H9 (cell line): Measurements from ENCODE around the gene TMEM14C. TPM values are rescaled to one million over a fixed set of nuclear protein-coding genes. Genes with fewer than 3 reads are reported as not detected.
A peak's percentile ranks its signal among the peaks of the same experiment; 100 is the strongest.

ENCODE experiments used
- DNase-seq: peaks from one replicate; pipeline ENCODE4 v3.0.0-alpha.2; 2017
- H2AFZ ChIP-seq: one replicate; pipeline ENCODE4 v1.6.1; 2013; ENCODE audit warnings: mild to moderate bottlenecking, low read length, control low read depth, moderate library complexity
- H2AK5ac ChIP-seq: 2 replicates; pipeline ENCODE4 v1.6.1; 2013; ENCODE audit warnings: low read length, control low read depth, mixed read lengths; ENCODE audit not compliant: insufficient read length
- H2BK120ac ChIP-seq: one replicate; pipeline ENCODE4 v1.6.1; 2013; ENCODE audit warnings: low read depth, mild to moderate bottlenecking, low read length, control low read depth, inconsistent platforms; ENCODE audit not compliant: poor library complexity, severe bottlenecking
- H2BK12ac ChIP-seq: 2 replicates; pipeline ENCODE4 v1.6.1; 2013; ENCODE audit warnings: low read length, control low read depth, mixed read lengths, low read depth; ENCODE audit not compliant: insufficient read length
- H2BK15ac ChIP-seq: 2 replicates; pipeline ENCODE4 v1.6.1; 2013; ENCODE audit warnings: low read depth, low read length, control low read depth
- H2BK20ac ChIP-seq: one replicate; pipeline ENCODE4 v1.6.1; 2013; ENCODE audit warnings: low read depth, mild to moderate bottlenecking, low read length, control low read depth, inconsistent platforms; ENCODE audit not compliant: poor library complexity, severe bottlenecking
- H2BK5ac ChIP-seq: 2 replicates; pipeline ENCODE4 v1.6.1; 2013; ENCODE audit warnings: low read length, control low read depth, mixed read lengths; ENCODE audit not compliant: insufficient read length
- H3K14ac ChIP-seq: 2 replicates; pipeline ENCODE4 v1.6.1; 2013; ENCODE audit warnings: low read length, control low read depth; ENCODE audit not compliant: insufficient read depth
- H3K18ac ChIP-seq: 2 replicates; pipeline ENCODE4 v1.6.1; 2013; ENCODE audit warnings: low read depth, mild to moderate bottlenecking, mixed read lengths, low read length, control low read depth; ENCODE audit not compliant: insufficient read length
- H3K23ac ChIP-seq: 2 replicates; pipeline ENCODE4 v1.6.1; 2013; ENCODE audit warnings: low read length, control low read depth, mixed read lengths, low read depth; ENCODE audit not compliant: insufficient read length
- H3K23me2 ChIP-seq: 2 replicates; pipeline ENCODE4 v1.6.1; 2013; ENCODE audit warnings: low read depth, mild to moderate bottlenecking, mixed read lengths, low read length, control low read depth; ENCODE audit not compliant: insufficient read length, poor library complexity, severe bottlenecking
- H3K27ac ChIP-seq: 2 replicates; pipeline ENCODE4 v1.5.1; 2013; ENCODE audit warnings: low read length, control low read depth, mixed read lengths, low read depth; ENCODE audit not compliant: insufficient read length
- H3K27me3 ChIP-seq: 2 replicates; pipeline ENCODE4 v1.6.1; 2013; ENCODE audit warnings: low read length, control low read depth, inconsistent platforms; ENCODE audit not compliant: insufficient read depth
- H3K4ac ChIP-seq: 2 replicates; pipeline ENCODE4 v1.6.1; 2013; ENCODE audit warnings: low read depth, mild to moderate bottlenecking, control low read depth, inconsistent platforms, low read length, moderate library complexity
- H3K4me1 ChIP-seq: 2 replicates; pipeline ENCODE4 v1.6.1; 2013; ENCODE audit warnings: low read length, control low read depth, inconsistent platforms; ENCODE audit not compliant: insufficient read depth
- H3K4me2 ChIP-seq: 2 replicates; pipeline ENCODE4 v1.6.1; 2013; ENCODE audit warnings: low read length, control low read depth, mixed read lengths; ENCODE audit not compliant: insufficient read length, insufficient read depth
- H3K56ac ChIP-seq: 2 replicates; pipeline ENCODE4 v1.6.1; 2013; ENCODE audit warnings: low read depth, mild to moderate bottlenecking, mixed read lengths, low read length, control low read depth; ENCODE audit not compliant: insufficient read length
- H3K79me1 ChIP-seq: 2 replicates; pipeline ENCODE4 v1.6.1; 2013; ENCODE audit warnings: low read depth, mild to moderate bottlenecking, moderate library complexity, low read length, control low read depth, inconsistent platforms; ENCODE audit not compliant: insufficient read depth, poor library complexity, severe bottlenecking
- H3K79me2 ChIP-seq: 2 replicates; pipeline ENCODE4 v1.6.1; 2013; ENCODE audit warnings: low read length, control low read depth, inconsistent platforms; ENCODE audit not compliant: insufficient read depth
- H3K9ac ChIP-seq: 2 replicates; pipeline ENCODE4 v1.6.1; 2013; ENCODE audit warnings: low read length, control low read depth, mixed read lengths; ENCODE audit not compliant: insufficient read length; ENCODE audit errors: extremely low read depth
- H3K9me3 ChIP-seq: one replicate; pipeline ENCODE4 v1.6.1; 2013; ENCODE audit warnings: low read depth, low read length, inconsistent platforms; ENCODE audit not compliant: control insufficient read depth
- H3T11ph ChIP-seq: one replicate; pipeline ENCODE4 v1.6.1; 2013; ENCODE audit warnings: mild to moderate bottlenecking, low read length, control low read depth, inconsistent platforms
- H4K20me1 ChIP-seq: one replicate; pipeline ENCODE4 v1.6.1; 2013; ENCODE audit not compliant: control insufficient read depth, insufficient read length, insufficient read depth
- H4K5ac ChIP-seq: 2 replicates; pipeline ENCODE4 v1.6.1; 2013; ENCODE audit warnings: low read depth, mild to moderate bottlenecking, mixed read lengths, low read length, control low read depth; ENCODE audit not compliant: insufficient read length
- H4K8ac ChIP-seq: replicated peaks from 2 replicates; pipeline ENCODE4 v1.6.1; 2013; ENCODE audit warnings: low read length, control low read depth, mixed read lengths, low read depth; ENCODE audit not compliant: insufficient read length
- H4K91ac ChIP-seq: 2 replicates; pipeline ENCODE4 v1.6.1; 2013; ENCODE audit warnings: low read depth, mild to moderate bottlenecking, moderate library complexity, mixed read lengths, low read length, control low read depth; ENCODE audit not compliant: insufficient read length
- H3K27ac Mint-ChIP-seq, 3 experiments: 2 replicates in 2 of 3; 3 replicates in 1 of 3; pipeline ENCODE4 v1.8.0; 2020 to 2021; ENCODE audit warnings: mixed read lengths in 3 of 3, mild to moderate bottlenecking in 1 of 3, moderate library complexity in 1 of 3
- H3K27me3 Mint-ChIP-seq: 2 replicates; pipeline ENCODE4 v1.8.0; 2021; ENCODE audit warnings: low read depth, mild to moderate bottlenecking, moderate library complexity, mixed read lengths
- H3K36me3 Mint-ChIP-seq, 3 experiments: 2 replicates in 2 of 3; 3 replicates in 1 of 3; pipeline ENCODE4 v1.8.0; 2020 to 2021; ENCODE audit warnings: low read depth in 3 of 3, mixed read lengths in 3 of 3; ENCODE audit not compliant: insufficient read depth in 1 of 3
- H3K4me1 Mint-ChIP-seq, 2 experiments: 2 replicates each; pipeline ENCODE4 v1.8.0; 2020; ENCODE audit warnings: mixed read lengths in 2 of 2
- H3K4me3 Mint-ChIP-seq, 2 experiments: 2 replicates in 1 of 2; 3 replicates in 1 of 2; pipeline ENCODE4 v1.8.0; 2020 to 2021; ENCODE audit warnings: mild to moderate bottlenecking in 2 of 2, mixed read lengths in 2 of 2, moderate library complexity in 1 of 2
- H3K9me3 Mint-ChIP-seq, 2 experiments: 2 replicates in 1 of 2; 3 replicates in 1 of 2; pipeline ENCODE4 v1.8.0; 2020; ENCODE audit warnings: mild to moderate bottlenecking in 2 of 2, mixed read lengths in 2 of 2, moderate library complexity in 1 of 2
- WGBS: extraction: QIAGEN DNeasy Blood & Tissue Kit; methylation state at CpG from one replicate; pipeline ENCODE4 v1.1.7; 2013; ENCODE audit warnings: missing lambda C conversion rate, low lambda C conversion rate, mixed read lengths; ENCODE audit not compliant: insufficient read length; ENCODE audit errors: extremely low coverage; 5-methylcytosine and 5-hydroxymethylcytosine counted together
- total RNA-seq: library from RNA; stranded (reverse); gene quantifications from 2 replicates; pipeline ENCODE4 v1.2.1, GENCODE V29; 2021
- TF ChIP-seq, protein P1 (sequence below): fragments of 200-600 bp; sonication (generic); conservative IDR thresholded peaks from 3 replicates; pipeline ENCODE4 v1.8.0; 2021; ENCODE audit warnings: antibody characterized with exemption, mild to moderate bottlenecking

Gene TMEM14C
- total RNA-seq, 1 experiment from 2014 or later = 94.4 TPM

DNA sequence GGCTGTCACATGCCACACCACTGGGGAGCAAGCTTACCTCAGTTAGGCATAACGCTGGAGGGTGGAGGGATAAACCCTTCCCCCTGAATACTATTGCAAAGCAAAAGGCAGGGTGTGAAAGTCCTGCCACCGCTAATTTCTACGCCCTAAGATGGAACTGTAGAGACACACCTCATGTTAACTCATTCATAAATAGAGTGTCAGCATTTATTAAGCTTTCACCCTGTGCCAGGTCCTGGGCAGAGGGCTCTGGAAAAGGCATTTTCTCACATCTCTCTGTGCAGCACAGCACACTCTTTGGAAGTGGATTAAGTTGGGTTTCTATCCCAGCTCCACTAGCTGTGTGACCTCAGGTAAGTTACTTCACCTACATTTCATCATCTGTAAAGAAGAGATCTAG, 46.5 kb downstream of the TMEM14C start:
- Histone ChIP-seq H4K20me1 (no peaks in the 10 kb centered on the region), H3K14ac (no peak overlapping the region), H3K4me1 (no peaks in the 10 kb centered on the region), H3K9ac (no peak overlapping the region), H2AK5ac (no peak overlapping the region), H2BK120ac (no peak overlapping the region), H4K91ac (no peak overlapping the region), H3K4me2 (no peak overlapping the region), H3K4ac (no peak overlapping the region), H3T11ph (no peak overlapping the region), H3K18ac (no peak overlapping the region), H2BK15ac (no peak overlapping the region), H3K79me2 (no peaks in the 10 kb centered on the region), H2BK5ac (no peak overlapping the region), H3K23ac (no peak overlapping the region), H2BK20ac (no peak overlapping the region), H2BK12ac (no peak overlapping the region), H3K79me1 (no peaks in the 10 kb centered on the region), H3K23me2 (no peaks in the 10 kb centered on the region), H3K27me3 (no peaks in the 10 kb centered on the region), H2AFZ (no peak overlapping the region), H3K9me3 (no peaks in the 10 kb centered on the region), H3K27ac (no peak overlapping the region), H4K5ac (no peak overlapping the region), H4K8ac (no peak overlapping the region), H3K56ac (no peak overlapping the region)
- no peak overlapping the region for H3K4me3 Mint-ChIP-seq
- no peaks in the 10 kb centered on the region for H3K4me1 Mint-ChIP-seq
- DNase-seq = no peak
- H3K27ac Mint-ChIP-seq = 0 out of 7 replicates have a peak overlapping the region, but pooled peaks of 1 of the 3 experiments have one; percentile 80
- H3K9me3 Mint-ChIP-seq = no peaks in the 10 kb centered on the region
- TF ChIP-seq, protein P1, sequence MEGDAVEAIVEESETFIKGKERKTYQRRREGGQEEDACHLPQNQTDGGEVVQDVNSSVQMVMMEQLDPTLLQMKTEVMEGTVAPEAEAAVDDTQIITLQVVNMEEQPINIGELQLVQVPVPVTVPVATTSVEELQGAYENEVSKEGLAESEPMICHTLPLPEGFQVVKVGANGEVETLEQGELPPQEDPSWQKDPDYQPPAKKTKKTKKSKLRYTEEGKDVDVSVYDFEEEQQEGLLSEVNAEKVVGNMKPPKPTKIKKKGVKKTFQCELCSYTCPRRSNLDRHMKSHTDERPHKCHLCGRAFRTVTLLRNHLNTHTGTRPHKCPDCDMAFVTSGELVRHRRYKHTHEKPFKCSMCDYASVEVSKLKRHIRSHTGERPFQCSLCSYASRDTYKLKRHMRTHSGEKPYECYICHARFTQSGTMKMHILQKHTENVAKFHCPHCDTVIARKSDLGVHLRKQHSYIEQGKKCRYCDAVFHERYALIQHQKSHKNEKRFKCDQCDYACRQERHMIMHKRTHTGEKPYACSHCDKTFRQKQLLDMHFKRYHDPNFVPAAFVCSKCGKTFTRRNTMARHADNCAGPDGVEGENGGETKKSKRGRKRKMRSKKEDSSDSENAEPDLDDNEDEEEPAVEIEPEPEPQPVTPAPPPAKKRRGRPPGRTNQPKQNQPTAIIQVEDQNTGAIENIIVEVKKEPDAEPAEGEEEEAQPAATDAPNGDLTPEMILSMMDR = no peak
- no CpG with 5 or more reads among the region's 3 CpGs for WGBS
- no peaks in the 10 kb centered on the region for H3K27me3 Mint-ChIP-seq
- peaks cover 1 to 23% (median 19%) of the 10 kb centered on the region in 3 experiments; a peak in 5 of 7 replicates for H3K36me3 Mint-ChIP-seq
